Transverse colon (tissue), 4 donors: ENCODE data around the gene DCN. TPM values are rescaled to one million over a fixed set of nuclear protein-coding genes. Genes with fewer than 3 reads are reported as not detected.

ENCODE experiments used
- DNase-seq: peaks from one replicate; pipeline ENCODE4 v3.0.0-alpha.2; 2019
- H3K27ac ChIP-seq, 4 donors: fragments of 200-600 bp; sonication (generic); 2 replicates each; pipeline ENCODE4 v1.5.1; 2016 to 2018; ENCODE audit warnings: inconsistent platforms in 4 of 4
- H3K27me3 ChIP-seq: fragments of 200-600 bp; sonication (generic); 2 replicates; pipeline ENCODE4 v1.5.1; 2017; ENCODE audit warnings: inconsistent platforms
- H3K36me3 ChIP-seq, 4 donors: fragments of 200-600 bp; sonication (generic); 2 replicates each; pipeline ENCODE4 v1.5.1; 2017 to 2019; ENCODE audit warnings: inconsistent platforms in 4 of 4
- H3K4me1 ChIP-seq, 4 donors: fragments of 200-600 bp; sonication (generic); 2 replicates each; pipeline ENCODE4 v1.5.1; 2017 to 2020; ENCODE audit warnings: inconsistent platforms in 4 of 4
- H3K4me3 ChIP-seq, 4 donors: fragments of 200-600 bp; sonication (generic); 1 replicate in 1 of 4; 2 replicates in 3 of 4; pipeline versions ENCODE4 v1.5.1 to v1.6.1; 2017 to 2019; ENCODE audit warnings: inconsistent platforms in 4 of 4
- H3K9me3 ChIP-seq, 2 donors: fragments of 200-600 bp; sonication (generic); 2 replicates each; pipeline ENCODE4 v1.5.1; 2017 to 2019; ENCODE audit warnings: inconsistent platforms in 2 of 2
- EP300 ChIP-seq: sonication (generic); formaldehyde crosslinking; IDR thresholded peaks from one replicate; pipeline ENCODE4 v1.6.1; 2017; ENCODE audit warnings: antibody characterized with exemption, low read depth
- POLR2A ChIP-seq: fragments of 450-650 bp; IDR thresholded peaks from one replicate; pipeline ENCODE4 v1.6.1; 2016; ENCODE audit warnings: antibody characterized with exemption, mild to moderate bottlenecking, moderate library complexity
- POLR2AphosphoS5 ChIP-seq, 3 donors: sonication (generic); formaldehyde crosslinking; IDR thresholded peaks; one replicate each; pipeline ENCODE4 v1.6.1; 2016; ENCODE audit warnings: antibody characterized with exemption in 3 of 3
- WGBS, 2 donors: methylation state at CpG; one replicate each; pipeline ENCODE4 v1.1.5; 2018; ENCODE audit warnings: low coverage in 1 of 2; 5-methylcytosine and 5-hydroxymethylcytosine counted together
- in situ Hi-C, 4 donors: fragments of 200-750 bp; cut with MboI; loops; one replicate each; pipeline versions ENCODE4 v1.15.0 to v1.15.1; 2017; ENCODE audit warnings: low sequenced_read_pairs in 3 of 4, low pct_ligation_motif_present in 1 of 4, low pct_unique_long_range_greater_than_20kb in 1 of 4
- intact Hi-C: fragments of 100-400 bp; cut with DNase I; formaldehyde crosslinking; loops from one replicate; pipeline ENCODE4 v1.15.1; 2023; ENCODE audit warnings: low total_unique reads
- small RNA-seq, 4 donors: library from RNA; depleted of rRNA; stranded (forward); fragments of <200 nt; gene quantifications; one replicate each; pipeline ENCODE3, GENCODE V24; 2016
- total RNA-seq, 4 donors: library from RNA; depleted of rRNA; stranded (reverse); fragments of >200 nt; gene quantifications; one replicate each; pipeline ENCODE4 v1.1.0, GENCODE V29; 2016
- TF ChIP-seq, protein P1 (sequence below), 5 experiments: fragments of 200-600 bp in 3 of 5; fragments of 450-650 bp in 2 of 5; sonication (generic) in 3 of 5; IDR thresholded peaks; 1 replicate in 2 of 5; 2 replicates in 3 of 5; pipeline ENCODE4 v1.5.1; 2016 to 2017; ENCODE audit warnings: antibody characterized with exemption in 5 of 5, inconsistent platforms in 3 of 5, mild to moderate bottlenecking in 2 of 5, moderate library complexity in 1 of 5

Gene DCN
- total RNA-seq, 4 donors from 2014 or later, result 133 to 511 (median 276) TPM

DNA sequence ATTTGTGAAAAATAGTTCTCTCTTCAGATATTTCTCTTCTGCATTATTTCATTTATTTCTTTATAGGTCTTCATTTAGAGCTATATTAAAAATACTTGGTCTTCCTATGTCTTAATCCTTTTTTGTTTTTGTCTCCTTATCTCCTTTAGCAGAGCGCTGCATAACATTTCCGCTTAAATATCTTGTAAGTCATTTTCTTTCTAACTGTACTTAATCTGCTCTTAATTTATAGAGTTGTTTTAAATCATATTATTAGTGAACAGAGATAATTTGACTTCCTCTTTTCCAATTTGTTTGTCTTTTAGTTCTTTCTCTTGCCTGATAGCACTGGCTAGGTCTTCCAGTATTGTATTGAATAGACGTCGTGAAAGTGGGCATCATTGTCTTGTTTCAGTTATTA, 89.3 kb downstream of the DCN start:
- TF ChIP-seq POLR2A (no peak), POLR2AphosphoS5 (IDR thresholded peaks at IDR 0.05) (no peak), EP300 (no peak)
- TF ChIP-seq, protein P1, sequence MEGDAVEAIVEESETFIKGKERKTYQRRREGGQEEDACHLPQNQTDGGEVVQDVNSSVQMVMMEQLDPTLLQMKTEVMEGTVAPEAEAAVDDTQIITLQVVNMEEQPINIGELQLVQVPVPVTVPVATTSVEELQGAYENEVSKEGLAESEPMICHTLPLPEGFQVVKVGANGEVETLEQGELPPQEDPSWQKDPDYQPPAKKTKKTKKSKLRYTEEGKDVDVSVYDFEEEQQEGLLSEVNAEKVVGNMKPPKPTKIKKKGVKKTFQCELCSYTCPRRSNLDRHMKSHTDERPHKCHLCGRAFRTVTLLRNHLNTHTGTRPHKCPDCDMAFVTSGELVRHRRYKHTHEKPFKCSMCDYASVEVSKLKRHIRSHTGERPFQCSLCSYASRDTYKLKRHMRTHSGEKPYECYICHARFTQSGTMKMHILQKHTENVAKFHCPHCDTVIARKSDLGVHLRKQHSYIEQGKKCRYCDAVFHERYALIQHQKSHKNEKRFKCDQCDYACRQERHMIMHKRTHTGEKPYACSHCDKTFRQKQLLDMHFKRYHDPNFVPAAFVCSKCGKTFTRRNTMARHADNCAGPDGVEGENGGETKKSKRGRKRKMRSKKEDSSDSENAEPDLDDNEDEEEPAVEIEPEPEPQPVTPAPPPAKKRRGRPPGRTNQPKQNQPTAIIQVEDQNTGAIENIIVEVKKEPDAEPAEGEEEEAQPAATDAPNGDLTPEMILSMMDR (IDR thresholded peaks at IDR 0.05), result no peak
- H3K36me3 ChIP-seq, result no peaks in the 10 kb centered on the region
- in situ Hi-C loops, result no loop called here
- H3K9me3 ChIP-seq, result no peaks in the 10 kb centered on the region
- intact Hi-C loops, result no loop called here
- no peak overlapping the region for H3K4me3 ChIP-seq
- H3K27ac ChIP-seq, result no peak overlapping the region
- DNase-seq, result no peak
- H3K27me3 ChIP-seq, result no peaks in the 10 kb centered on the region
- 87 to 99% methylated on average over 4 of the region's 4 CpGs for whole genome bisulfite sequencing, 2 donors
- H3K4me1 ChIP-seq, result no peaks in the 10 kb centered on the region

DNA sequence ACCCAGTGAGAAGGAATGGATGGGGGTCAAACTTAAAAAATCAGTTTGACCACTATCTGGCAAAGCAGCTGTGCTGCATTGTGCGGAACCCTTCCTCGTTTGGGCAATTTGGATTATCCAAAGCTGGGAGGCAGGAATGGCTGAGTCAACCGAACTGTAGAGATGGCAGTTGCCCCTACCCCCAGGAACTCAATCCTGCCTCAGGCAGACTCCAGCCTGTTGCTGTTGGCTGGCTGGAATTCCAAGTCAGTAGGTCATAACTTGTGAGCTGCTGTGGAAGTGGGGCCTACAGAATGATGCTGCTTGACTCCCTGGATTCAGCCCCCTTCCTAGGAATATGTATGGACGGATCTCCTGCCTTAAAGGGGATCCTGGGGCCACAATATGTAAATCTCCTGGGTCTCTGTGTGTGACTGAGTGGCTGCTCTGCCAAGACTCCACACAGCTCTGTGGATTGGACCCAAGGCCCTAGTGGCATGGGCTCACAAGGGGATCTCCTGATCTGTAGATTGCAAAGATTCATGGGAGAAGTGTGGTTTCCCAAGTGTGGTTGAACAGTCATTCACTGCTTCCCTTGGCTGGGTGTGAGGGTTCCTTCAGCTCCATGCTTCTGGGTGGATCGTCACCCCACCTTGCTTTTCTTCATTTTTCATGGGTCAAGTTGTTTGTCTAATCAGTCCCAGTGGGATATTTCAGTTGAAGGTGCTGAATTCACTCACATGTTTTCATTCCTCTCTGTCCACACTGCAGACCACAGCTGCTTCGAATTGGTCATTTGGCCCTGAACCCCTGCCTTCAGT, 90.5 kb downstream of the DCN start:
- Histone ChIP-seq H3K36me3 (no peaks in the 10 kb centered on the region), H3K9me3 (no peaks in the 10 kb centered on the region), H3K27me3 (no peaks in the 10 kb centered on the region), H3K27ac (no peak overlapping the region), H3K4me1 (no peaks in the 10 kb centered on the region), H3K4me3 (no peak overlapping the region)
- TF ChIP-seq POLR2A (no peak), POLR2AphosphoS5 (IDR thresholded peaks at IDR 0.05) (no peak), EP300 (no peak)
- TF ChIP-seq, protein P1 (IDR thresholded peaks at IDR 0.05), result no peak
- 68 to 69% methylated on average over 2 to 6 of the region's 6 CpGs for WGBS, 2 donors
- intact Hi-C loops (no loop called here), in situ Hi-C loops (no loop called here)
- no peak for DNase-seq

Small RNA genes within 50 kb of the gene (small RNA-seq; reads per million reads assigned to genes)
- 0 reads per million in 4 donors for gene AC007115.1

Other genes with a start within 250 kb of the DCN start
- not detected for gene CCER1, start 227.6 kb downstream of the DCN start, total RNA-seq
- not detected for gene EPYC, start 177.8 kb downstream of the DCN start, total RNA-seq
- not detected for gene KERA, start 124.8 kb downstream of the DCN start, total RNA-seq
- 10 to 100 TPM; 13.8 to 43.3 (median 31.5) TPM for gene LUM, start 71.3 kb downstream of the DCN start, total RNA-seq